ENCODE data around the gene ISG20L2. TPM values are rescaled to one million over a fixed set of nuclear protein-coding genes. Genes with fewer than 3 reads are reported as not detected.

Gene ISG20L2
- polyA plus RNA-seq, 1 of the 3 experiments (the other 2 are of a cell fraction), result 31.6 TPM

DNA sequence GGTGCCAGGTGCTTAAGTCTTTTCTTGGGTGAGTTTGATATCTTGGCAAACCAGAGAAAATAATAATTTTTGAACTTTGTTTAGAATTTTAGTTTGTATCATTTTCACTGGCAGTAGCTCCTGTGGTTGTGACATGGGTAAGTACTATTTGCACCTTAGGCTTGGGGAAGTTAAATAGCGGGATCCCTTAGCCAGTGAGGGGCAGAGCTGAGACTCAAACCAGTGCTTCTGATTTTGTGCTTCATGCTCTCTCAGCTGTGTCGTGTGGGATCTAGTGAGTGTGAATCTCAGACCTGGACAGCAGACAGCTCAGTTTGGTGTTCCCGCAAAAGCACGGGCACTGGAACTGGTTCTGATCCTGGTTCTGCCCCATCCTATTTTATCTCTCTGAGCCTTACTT lies 48.4 kb upstream of the ISG20L2 start:
- peaks cover 93% of the 10 kb centered on the region for H3K79me2 ChIP-seq (ENCODE audit: insufficient read depth)
- peaks cover 24% of the 10 kb centered on the region in 2 experiments; a peak in 3 of 4 replicates for H3K4me1 ChIP-seq (ENCODE audit: control insufficient read depth in 1 of 2, insufficient read depth in 2 of 2, low read depth in 1 of 2, low read length in 1 of 2)
- H3K9me2 ChIP-seq, result no peaks in the 10 kb centered on the region
- no peak overlapping the region for H3K9ac ChIP-seq
- H3K4me2 ChIP-seq, result no peak overlapping the region
- TF ChIP-seq SIN3A (IDR thresholded peaks at IDR 0.05; ENCODE audit: borderline replicate concordance, low read depth, low read length) (no peak), CHD2 (IDR thresholded peaks at IDR 0.05; ENCODE audit: low read length, partially characterized antibody) (no peak), MXI1 (IDR thresholded peaks at IDR 0.05; ENCODE audit: low read depth, low read length) (no peak), POLR2AphosphoS5 (IDR thresholded peaks at IDR 0.05; ENCODE audit: low read depth, low read length) (no peak), EP300 (IDR thresholded peaks at IDR 0.05; ENCODE audit: borderline replicate concordance in 1 of 2, low read depth in 1 of 2, low read length in 1 of 2) (no peak), MEF2A (IDR thresholded peaks at IDR 0.05; ENCODE audit: borderline replicate concordance, low read depth) (no peak)
- peaks cover 24% of the 10 kb centered on the region for H3F3A ChIP-seq (replicated peaks; ENCODE audit: insufficient read depth)
- H4K20me1 ChIP-seq (ENCODE audit: insufficient read depth), result peaks cover 82% of the 10 kb centered on the region
- POLR2A ChIA-PET, result interaction anchor here (1.0 kb wide), 1 partner anchor 10 kb away, joined by 3 read pairs; the partner anchor contains the start of gene PRCC
- no peak overlapping the region for H2AFZ ChIP-seq (ENCODE audit: low read depth)
- peaks cover 6 to 7% of the 10 kb centered on the region in 2 experiments for H3K36me3 ChIP-seq (replicated peaks in 1 of 2; ENCODE audit: control insufficient read depth in 1 of 2, insufficient read depth in 2 of 2, low read length in 1 of 2)
- no peaks in the 10 kb centered on the region for H3K9me3 ChIP-seq
- no peak for DNase-seq
- H3K4me3 ChIP-seq (ENCODE audit: low read depth in 2 of 2, low read length in 1 of 2), result no peak overlapping the region
- CTCF ChIA-PET, result interaction anchor here (0.6 to 2.5 kb wide), 9 partner anchors 16 to 152 kb away, joined by 3 to 11 read pairs (median 4); partner anchors contain the start of genes INSRR and NTRK1
- WGBS (ENCODE audit: low lambda C conversion rate), result 88% methylated on average over 4 of the region's 4 CpGs
- H3K27ac ChIP-seq (ENCODE audit: low read depth in 2 of 2, low read length in 1 of 2), result peak overlapping the region in 1 of 2 experiments; percentile 39; a peak in 2 of 4 replicates
- no peaks in the 10 kb centered on the region for H3K27me3 ChIP-seq (ENCODE audit: insufficient read depth)

DNA sequence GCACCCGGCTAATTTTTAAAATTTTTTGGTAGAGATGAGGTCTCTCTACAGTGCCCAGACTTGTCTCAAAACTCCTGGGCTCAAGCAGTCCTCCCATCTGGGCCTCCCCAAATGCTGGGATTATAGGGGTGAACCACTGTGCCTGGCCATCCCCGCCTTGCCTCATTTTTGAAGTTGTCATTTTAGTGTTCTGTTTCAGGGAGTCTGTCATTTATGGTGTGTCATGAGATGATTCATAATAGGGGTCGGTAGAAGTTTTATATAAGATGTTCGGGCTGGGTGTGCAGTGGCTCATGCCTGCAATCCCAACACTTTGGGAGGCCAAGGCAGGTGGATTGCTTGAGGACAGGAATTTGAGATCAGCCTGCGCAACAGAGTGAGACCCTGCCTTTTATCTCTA lies 47.2 kb upstream of the ISG20L2 start:
- H3K27ac ChIP-seq (ENCODE audit: low read depth in 2 of 2, low read length in 1 of 2), result no peak overlapping the region; a peak in 1 of 4 replicates
- 0 out of 2 replicates have a peak overlapping the region, but pooled peaks have one; percentile 21 for H3K9ac ChIP-seq
- ChIA-PET POLR2A (no interaction called here), CTCF (interaction anchor here (0.7 to 1.9 kb wide), 8 partner anchors 15 to 87 kb away, joined by 3 to 9 read pairs (median 4); partner anchors contain the start of gene NTRK1)
- no peak overlapping the region for H2AFZ ChIP-seq (ENCODE audit: low read depth)
- H3K36me3 ChIP-seq (replicated peaks in 1 of 2; ENCODE audit: control insufficient read depth in 1 of 2, insufficient read depth in 2 of 2, low read length in 1 of 2), result peaks cover 12 to 13% of the 10 kb centered on the region in 2 experiments
- no peak overlapping the region for H3K4me2 ChIP-seq
- H3K9me2 ChIP-seq, result no peaks in the 10 kb centered on the region
- TF ChIP-seq SMC3 (IDR thresholded peaks at IDR 0.05; ENCODE audit: low read depth, low read length) (no peak), CHD2 (IDR thresholded peaks at IDR 0.05; ENCODE audit: low read length, partially characterized antibody) (no peak)
- TF ChIP-seq, protein P1, sequence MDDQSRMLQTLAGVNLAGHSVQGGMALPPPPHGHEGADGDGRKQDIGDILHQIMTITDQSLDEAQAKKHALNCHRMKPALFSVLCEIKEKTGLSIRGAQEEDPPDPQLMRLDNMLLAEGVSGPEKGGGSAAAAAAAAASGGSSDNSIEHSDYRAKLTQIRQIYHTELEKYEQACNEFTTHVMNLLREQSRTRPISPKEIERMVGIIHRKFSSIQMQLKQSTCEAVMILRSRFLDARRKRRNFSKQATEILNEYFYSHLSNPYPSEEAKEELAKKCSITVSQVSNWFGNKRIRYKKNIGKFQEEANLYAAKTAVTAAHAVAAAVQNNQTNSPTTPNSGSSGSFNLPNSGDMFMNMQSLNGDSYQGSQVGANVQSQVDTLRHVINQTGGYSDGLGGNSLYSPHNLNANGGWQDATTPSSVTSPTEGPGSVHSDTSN (IDR thresholded peaks at IDR 0.05), result no peak
- H4K20me1 ChIP-seq (ENCODE audit: insufficient read depth), result peaks cover 78% of the 10 kb centered on the region
- H3K9me3 ChIP-seq, result no peaks in the 10 kb centered on the region
- no peaks in the 10 kb centered on the region for H3K27me3 ChIP-seq (ENCODE audit: insufficient read depth)
- H3K4me3 ChIP-seq (ENCODE audit: low read depth in 2 of 2, low read length in 1 of 2), result no peak overlapping the region
- peaks cover 18% of the 10 kb centered on the region for H3F3A ChIP-seq (replicated peaks; ENCODE audit: insufficient read depth)
- DNase-seq, result no peak
- 70% methylated on average over 4 of the region's 5 CpGs for WGBS (ENCODE audit: low lambda C conversion rate)
- peaks cover 20 to 34% of the 10 kb centered on the region in 2 experiments; a peak in 3 of 4 replicates for H3K4me1 ChIP-seq (ENCODE audit: control insufficient read depth in 1 of 2, insufficient read depth in 2 of 2, low read depth in 1 of 2, low read length in 1 of 2)
- peaks cover 97% of the 10 kb centered on the region for H3K79me2 ChIP-seq (ENCODE audit: insufficient read depth)

DNA sequence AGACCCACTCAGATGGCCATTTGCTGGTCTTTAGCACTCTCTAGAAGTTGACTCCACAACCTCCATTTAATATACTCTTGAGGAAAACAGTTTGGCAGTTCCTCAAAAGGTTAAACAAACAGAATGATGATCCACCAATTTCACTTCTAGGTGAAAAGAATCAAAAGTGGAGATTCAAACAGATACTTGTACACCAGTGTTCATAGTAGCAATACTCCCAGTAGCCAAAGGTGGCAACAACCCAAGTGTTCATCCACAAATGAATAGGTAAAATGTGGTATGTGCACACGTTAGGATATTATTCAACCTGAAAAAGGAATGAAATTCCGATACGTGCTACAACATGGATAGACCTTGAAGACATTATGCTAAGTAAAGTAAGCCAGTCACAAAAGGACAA lies 45.0 kb upstream of the ISG20L2 start:
- POLR2A ChIA-PET, result interaction anchor here (0.8 to 2.2 kb wide), 6 partner anchors 22 to 86 kb away, joined by 3 to 15 read pairs (median 9); partner anchors contain the start of genes HDGF and INSRR
- CTCF ChIA-PET, result interaction anchor here (1.1 to 9.5 kb wide), 11 partner anchors 11 to 154 kb away, joined by 3 to 64 read pairs (median 16); partner anchors contain the start of genes INSRR and NTRK1
- H3K36me3 ChIP-seq (replicated peaks in 1 of 2; ENCODE audit: control insufficient read depth in 1 of 2, insufficient read depth in 2 of 2, low read length in 1 of 2), result peaks cover 19 to 22% of the 10 kb centered on the region in 2 experiments

More for the DNA sequence above, 45.0 kb upstream of the ISG20L2 start:
- Histone ChIP-seq H3K9me2 (no peaks in the 10 kb centered on the region), H3K27me3 (ENCODE audit: insufficient read depth) (no peaks in the 10 kb centered on the region), H3F3A (replicated peaks; ENCODE audit: insufficient read depth) (peaks cover 10% of the 10 kb centered on the region), H2AFZ (ENCODE audit: low read depth) (no peak overlapping the region), H3K9ac (no peak overlapping the region), H3K79me2 (ENCODE audit: insufficient read depth) (peaks cover 100% of the 10 kb centered on the region), H3K9me3 (no peaks in the 10 kb centered on the region), H3K4me1 (ENCODE audit: control insufficient read depth in 1 of 2, insufficient read depth in 2 of 2, low read depth in 1 of 2, low read length in 1 of 2) (peaks cover 27 to 41% of the 10 kb centered on the region in 2 experiments; a peak in 3 of 4 replicates), H4K20me1 (ENCODE audit: insufficient read depth) (peaks cover 67% of the 10 kb centered on the region), H3K4me2 (peak overlapping the region; percentile 40; the same call in 1 of the 2 replicates), H3K27ac (ENCODE audit: low read depth in 2 of 2, low read length in 1 of 2) (peak overlapping the region; percentile 29 to 93; a peak in 3 of 4 replicates), H3K4me3 (ENCODE audit: low read depth in 2 of 2, low read length in 1 of 2) (no peak overlapping the region)
- WGBS (ENCODE audit: low lambda C conversion rate), result 91% methylated on average over 3 of the region's 3 CpGs
- TF ChIP-seq CHD2 (IDR thresholded peaks at IDR 0.05; ENCODE audit: low read length, partially characterized antibody), result no peak
- no peak for TF ChIP-seq RFX5 (IDR thresholded peaks at IDR 0.05; ENCODE audit: low read length)
- TF ChIP-seq, protein P2, sequence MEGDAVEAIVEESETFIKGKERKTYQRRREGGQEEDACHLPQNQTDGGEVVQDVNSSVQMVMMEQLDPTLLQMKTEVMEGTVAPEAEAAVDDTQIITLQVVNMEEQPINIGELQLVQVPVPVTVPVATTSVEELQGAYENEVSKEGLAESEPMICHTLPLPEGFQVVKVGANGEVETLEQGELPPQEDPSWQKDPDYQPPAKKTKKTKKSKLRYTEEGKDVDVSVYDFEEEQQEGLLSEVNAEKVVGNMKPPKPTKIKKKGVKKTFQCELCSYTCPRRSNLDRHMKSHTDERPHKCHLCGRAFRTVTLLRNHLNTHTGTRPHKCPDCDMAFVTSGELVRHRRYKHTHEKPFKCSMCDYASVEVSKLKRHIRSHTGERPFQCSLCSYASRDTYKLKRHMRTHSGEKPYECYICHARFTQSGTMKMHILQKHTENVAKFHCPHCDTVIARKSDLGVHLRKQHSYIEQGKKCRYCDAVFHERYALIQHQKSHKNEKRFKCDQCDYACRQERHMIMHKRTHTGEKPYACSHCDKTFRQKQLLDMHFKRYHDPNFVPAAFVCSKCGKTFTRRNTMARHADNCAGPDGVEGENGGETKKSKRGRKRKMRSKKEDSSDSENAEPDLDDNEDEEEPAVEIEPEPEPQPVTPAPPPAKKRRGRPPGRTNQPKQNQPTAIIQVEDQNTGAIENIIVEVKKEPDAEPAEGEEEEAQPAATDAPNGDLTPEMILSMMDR (IDR thresholded peaks at IDR 0.05), result peak; percentile 18; the same call in 1 of the 2 replicates
- TF ChIP-seq RCOR1 (IDR thresholded peaks at IDR 0.05; ENCODE audit: low read length), result no peak
- TF ChIP-seq MEF2A (IDR thresholded peaks at IDR 0.05; ENCODE audit: borderline replicate concordance, low read depth), result no peak
- no peak for TF ChIP-seq SIN3A (IDR thresholded peaks at IDR 0.05; ENCODE audit: borderline replicate concordance, low read depth, low read length)
- no peak for DNase-seq

Measured in SK-N-SH (cell line).